T-cell (primary cell): ENCODE data around the gene CBX3. TPM values are rescaled to one million over a fixed set of nuclear protein-coding genes. Genes with fewer than 3 reads are reported as not detected.

Experiments used
- ATAC-seq, 4 experiments: fragments of 200-7000 bp in 3 of 4; fragments of 150-1000 bp in 1 of 4; cut with Tn5 transposase; replicated peaks in 1 of 4; 1 replicate in 3 of 4; 2 replicates in 1 of 4; pipeline ENCODE4 v1.10.0; 2021; ENCODE audit warnings: moderate library complexity in 3 of 4, mild to moderate bottlenecking in 2 of 4, moderate number of reproducible peaks in 1 of 4
- CTCF ChIA-PET, 2 donors: fragments of 300-600 bp; sonication (Branson Sonifier 250); formaldehyde crosslinking; loops; one replicate each; lab custom pipeline; 2022; ENCODE audit warnings: antibody characterized with exemption in 2 of 2; lab: Charles Lee
- POLR2A ChIA-PET, 2 donors: fragments of 300-600 bp; sonication (Branson Sonifier 250); formaldehyde crosslinking; loops; one replicate each; lab custom pipeline; 2022; ENCODE audit warnings: antibody characterized with exemption in 2 of 2; lab: Charles Lee
- DNase-seq, 35 experiments: peaks; one replicate each; pipeline versions ENCODE4 v3.0.0 to v3.0.0-alpha.2; 2013 to 2023
- H3K27ac ChIP-seq: one replicate; pipeline ENCODE4 v1.5.1; 2013; ENCODE audit warnings: low read length
- H3K27me3 ChIP-seq, 2 experiments: replicated peaks in 1 of 2; 1 replicate in 1 of 2; 2 replicates in 1 of 2; pipeline versions ENCODE4 v1.6.1 to v1.7.0; 2013; ENCODE audit warnings: low read length in 1 of 2, mixed read lengths in 1 of 2; ENCODE audit not compliant: control insufficient read depth in 2 of 2, insufficient read depth in 2 of 2; ENCODE audit errors: extremely low read depth in 1 of 2
- H3K36me3 ChIP-seq, 2 donors: 1 replicate in 1 of 2; 2 replicates in 1 of 2; pipeline versions ENCODE4 v1.6.1 to v1.7.0; 2013; ENCODE audit warnings: low read length in 1 of 2; ENCODE audit not compliant: control insufficient read depth in 2 of 2, insufficient read depth in 1 of 2; ENCODE audit errors: extremely low read depth in 1 of 2
- H3K4me1 ChIP-seq, 2 experiments: 1 replicate in 1 of 2; 2 replicates in 1 of 2; pipeline versions ENCODE4 v1.6.1 to v1.7.0; 2013; ENCODE audit warnings: low read length in 2 of 2, mixed read lengths in 1 of 2; ENCODE audit not compliant: insufficient read depth in 2 of 2, control insufficient read depth in 1 of 2; ENCODE audit errors: extremely low read depth in 1 of 2
- H3K4me3 ChIP-seq, 2 donors: 1 replicate in 1 of 2; 2 replicates in 1 of 2; pipeline versions ENCODE4 v1.5.1 to v1.7.0; 2013; ENCODE audit warnings: mild to moderate bottlenecking in 2 of 2, low read length in 1 of 2, moderate library complexity in 1 of 2; ENCODE audit not compliant: control insufficient read depth in 1 of 2; ENCODE audit errors: extremely low read depth in 1 of 2
- H3K9me3 ChIP-seq: 2 replicates; pipeline ENCODE4 v1.7.0; 2013
- H3K27ac Mint-ChIP-seq, 2 donors: one replicate each; pipeline ENCODE4 v1.8.0; 2020 to 2021; ENCODE audit warnings: mild to moderate bottlenecking in 2 of 2, mixed read lengths in 2 of 2
- H3K27me3 Mint-ChIP-seq, 2 donors: one replicate each; pipeline ENCODE4 v1.8.0; 2021 to 2022; ENCODE audit warnings: mixed read lengths in 2 of 2
- H3K36me3 Mint-ChIP-seq: one replicate; pipeline ENCODE4 v1.8.0; 2021; ENCODE audit warnings: mixed read lengths
- H3K4me1 Mint-ChIP-seq, 3 donors: one replicate each; pipeline ENCODE4 v1.8.0; 2020 to 2022; ENCODE audit warnings: mixed read lengths in 3 of 3, mild to moderate bottlenecking in 1 of 3
- H3K4me3 Mint-ChIP-seq, 3 donors: one replicate each; pipeline ENCODE4 v1.8.0; 2020 to 2022; ENCODE audit warnings: mild to moderate bottlenecking in 3 of 3, mixed read lengths in 3 of 3, moderate library complexity in 3 of 3
- H3K9me3 Mint-ChIP-seq, 3 donors: one replicate each; pipeline ENCODE4 v1.8.0; 2020 to 2022; ENCODE audit warnings: mixed read lengths in 3 of 3
- WGBS: methylation state at CpG from one replicate; pipeline ENCODE4 v1.1.5; 2013; ENCODE audit warnings: missing lambda C conversion rate; ENCODE audit not compliant: insufficient coverage; 5-methylcytosine and 5-hydroxymethylcytosine counted together
- total RNA-seq, 35 experiments: library from RNA in 6 of 35; stranded (reverse) in 6 of 35; fragments of 120-200 nt in 1 of 35; gene quantifications; one replicate each; pipeline versions ENCODE4 v1.2.1 to v1.2.4 and lab custom pipeline; 2013 to 2026

CBX3 gene
- total RNA-seq, 5 donors from 2014 or later (not counting 1 experiment from before 2014, with no cell fraction given) = 106 to 155 (median 148) TPM

- Histone ChIP-seq H3K4me1 (peaks cover 8 to 16% of the 10 kb centered on the region in 2 experiments), H3K36me3 (peaks cover 0 to 32% of the 10 kb centered on the region in 2 donors), H3K27me3 (no peaks in the 10 kb centered on the region), H3K4me3 (no peak overlapping the region), H3K9me3 (no peaks in the 10 kb centered on the region), H3K27ac (peak overlapping the region; percentile 22)
- Mint-ChIP-seq H3K36me3 (peaks cover 49% of the 10 kb centered on the region), H3K4me3 (peak overlapping the region in 1 of 3 donors; percentile 34), H3K4me1 (peaks cover 82 to 88% (median 86%) of the 10 kb centered on the region in 3 donors), H3K27me3 (no peaks in the 10 kb centered on the region), H3K27ac (peak overlapping the region; percentile 75 to 81), H3K9me3 (peaks cover 0 to 6% (median 0%) of the 10 kb centered on the region in 3 donors)
- CTCF ChIA-PET = no interaction called here
- DNase-seq (peak in 1 of 35 experiments; percentile 23), ATAC-seq (peak in 1 of 4 experiments; percentile 6)
- no CpG with 5 or more reads among the region's 10 CpGs for WGBS
- POLR2A ChIA-PET = interaction anchor here (0.6 to 1.4 kb wide), 3 partner anchors 10 to 30 kb away, joined by 3 to 4 read pairs (median 3); no protein-coding TSS in a partner anchor
These were observed 16.3 kb upstream of the CBX3 start for GRCh38 chr7:26185131-26185843.

DNA sequence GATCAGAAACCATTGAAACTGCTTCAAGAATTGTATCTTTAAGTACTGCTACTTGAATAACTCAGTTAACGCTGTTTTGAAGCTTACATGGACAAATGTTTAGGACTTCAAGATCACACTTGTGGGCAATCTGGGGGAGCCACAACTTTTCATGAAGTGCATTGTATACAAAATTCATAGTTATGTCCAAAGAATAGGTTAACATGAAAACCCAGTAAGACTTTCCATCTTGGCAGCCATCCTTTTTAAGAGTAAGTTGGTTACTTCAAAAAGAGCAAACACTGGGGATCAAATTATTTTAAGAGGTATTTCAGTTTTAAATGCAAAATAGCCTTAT, 15.7 kb upstream of the CBX3 start:
- Mint-ChIP-seq H3K4me3 (peak overlapping the region in 1 of 3 donors; percentile 34), H3K36me3 (peaks cover 55% of the 10 kb centered on the region), H3K27ac (peak overlapping the region; percentile 75 to 81), H3K9me3 (peaks cover 0 to 6% (median 0%) of the 10 kb centered on the region in 3 donors), H3K4me1 (peaks cover 82 to 88% (median 86%) of the 10 kb centered on the region in 3 donors), H3K27me3 (no peaks in the 10 kb centered on the region)
- ATAC-seq (no peak), DNase-seq (peak in 1 of 35 experiments; percentile 14)
- no peaks in the 10 kb centered on the region for H3K9me3 ChIP-seq
- no peak overlapping the region for H3K4me3 ChIP-seq
- ChIA-PET POLR2A (interaction anchor here (0.8 to 1.4 kb wide), 2 partner anchors 16 to 30 kb away, joined by 3 to 4 read pairs; no protein-coding TSS in a partner anchor), CTCF (no interaction called here)
- no peaks in the 10 kb centered on the region for H3K27me3 ChIP-seq
- no peak overlapping the region for H3K27ac ChIP-seq
- H3K36me3 ChIP-seq = peaks cover 0 to 37% of the 10 kb centered on the region in 2 donors
- WGBS = no CpG with 5 or more reads among the region's 1 CpG
- peaks cover 11 to 16% of the 10 kb centered on the region in 2 experiments for H3K4me1 ChIP-seq

DNA sequence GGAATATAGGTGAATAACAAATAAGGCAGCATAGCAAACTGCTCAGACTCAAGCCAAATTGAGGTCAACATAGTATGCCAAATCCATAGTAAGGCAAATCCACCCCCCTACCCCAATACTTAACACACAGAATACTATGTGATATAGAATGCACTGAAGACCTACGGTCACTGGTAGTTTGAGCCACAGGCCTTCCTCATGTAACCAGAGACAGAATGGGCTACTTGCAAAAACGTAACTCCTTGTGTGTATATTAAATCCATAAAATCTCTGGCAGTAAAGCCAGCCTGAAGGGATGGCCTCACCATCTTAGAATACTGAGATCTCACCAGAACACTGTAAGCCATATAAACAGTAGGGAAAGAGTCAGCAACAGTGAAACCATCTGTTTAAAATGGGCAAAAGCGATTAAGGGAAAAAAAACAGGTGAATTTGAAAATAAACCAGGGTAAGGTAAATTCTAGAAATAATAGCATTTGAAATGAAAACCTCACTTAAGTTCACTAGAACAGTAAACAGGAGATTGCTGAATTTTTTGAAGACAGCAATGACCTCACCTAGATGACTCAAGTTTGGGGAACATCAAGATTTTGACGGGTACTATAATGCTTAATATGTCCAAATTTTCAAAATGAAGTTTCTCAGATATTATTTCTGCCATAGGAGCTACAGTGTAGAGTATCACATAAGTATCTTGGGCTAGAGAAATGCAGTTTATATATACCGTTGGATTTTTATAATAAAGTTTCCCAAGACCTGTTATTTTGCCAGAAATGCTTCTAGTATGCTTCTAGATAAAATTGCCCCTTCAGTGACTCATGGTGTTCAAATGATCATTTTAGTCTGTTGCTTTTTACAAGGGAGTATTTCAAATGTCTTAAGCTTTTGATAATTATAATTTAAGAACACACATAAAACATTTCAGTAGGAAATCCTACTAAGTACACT, 14.9 kb upstream of the CBX3 start:
- Histone ChIP-seq H3K9me3 (no peaks in the 10 kb centered on the region), H3K27me3 (no peaks in the 10 kb centered on the region), H3K4me1 (peaks cover 15 to 16% of the 10 kb centered on the region in 2 experiments), H3K27ac (peak overlapping the region; percentile 9), H3K36me3 (peaks cover 0 to 45% of the 10 kb centered on the region in 2 donors), H3K4me3 (no peak overlapping the region)
- no peaks in the 10 kb centered on the region for H3K27me3 Mint-ChIP-seq
- CTCF ChIA-PET = interaction anchor here (0.6 to 3.2 kb wide), 2 partner anchors 11 to 104 kb away, joined by 3 to 38 read pairs; no protein-coding TSS in a partner anchor
- ATAC-seq = peak in 1 of 4 experiments; percentile 13
- H3K36me3 Mint-ChIP-seq = peaks cover 57% of the 10 kb centered on the region
- peak in 1 of 35 experiments; percentile 16 for DNase-seq
- 100% methylated on average over 1 of the region's 5 CpGs for WGBS
- H3K4me3 Mint-ChIP-seq = peak overlapping the region in 1 of 3 donors; percentile 20
- H3K27ac Mint-ChIP-seq = peak overlapping the region; percentile 35 to 69
- peaks cover 81 to 89% (median 88%) of the 10 kb centered on the region in 3 donors for H3K4me1 Mint-ChIP-seq
- POLR2A ChIA-PET = interaction anchor here (0.8 to 3.9 kb wide), 8 partner anchors 8 to 31 kb away, joined by 3 to 58 read pairs (median 8); partner anchors contain the start of genes CBX3 (in 1 of the 2) and HNRNPA2B1 (in 1 of the 2)
- peaks cover 0 to 6% (median 0%) of the 10 kb centered on the region in 3 donors for H3K9me3 Mint-ChIP-seq

DNA sequence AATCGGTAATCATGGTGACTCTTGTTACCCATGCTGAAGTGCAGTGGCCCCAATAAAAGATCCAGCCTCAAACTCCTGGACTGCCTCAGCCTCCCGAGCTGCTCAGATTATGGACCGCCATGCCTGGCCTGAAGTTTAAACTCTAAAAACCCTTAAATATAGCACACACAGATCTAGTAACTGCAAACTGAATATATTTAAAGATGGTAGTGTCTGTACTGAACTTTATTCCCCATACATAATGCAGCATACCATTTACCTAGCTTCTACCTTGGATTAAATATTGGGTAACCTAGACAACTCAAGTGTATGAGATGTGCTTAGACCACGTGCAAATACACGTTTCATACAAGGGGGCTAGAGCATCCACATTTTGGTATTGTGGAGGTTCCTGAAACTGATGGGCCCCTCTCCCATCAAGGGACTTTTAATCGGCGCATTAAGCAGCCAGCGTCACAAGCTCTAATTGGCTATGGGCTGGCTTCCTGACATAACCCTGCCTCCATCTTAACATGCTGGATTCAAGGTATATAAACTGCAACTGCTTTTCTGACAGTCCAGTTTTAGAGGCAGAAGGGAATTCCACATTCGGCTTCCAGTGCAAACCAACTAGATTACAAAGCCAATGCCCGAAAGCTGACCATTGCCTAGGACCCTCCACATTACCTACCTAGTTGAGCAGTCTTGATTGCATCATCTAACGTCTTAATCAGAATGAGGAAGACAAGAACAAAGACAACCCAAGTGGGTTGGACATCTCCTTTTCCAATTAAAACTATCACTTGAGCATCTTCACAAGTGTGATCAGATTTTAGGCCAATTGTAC, 14.0 kb upstream of the CBX3 start:
- ATAC-seq (peak in 2 of 4 experiments; percentile 9 to 25), DNase-seq (peak in 1 of 35 experiments; percentile 29)
- H3K27ac Mint-ChIP-seq = peak overlapping the region; percentile 56 to 69
- 94% methylated on average over 6 of the region's 11 CpGs for WGBS
- H3K27me3 Mint-ChIP-seq = no peaks in the 10 kb centered on the region
- CTCF ChIA-PET = interaction anchor here (0.6 to 3.2 kb wide), 3 partner anchors 10 to 105 kb away, joined by 3 to 38 read pairs (median 5); no protein-coding TSS in a partner anchor
- H3K4me1 ChIP-seq = peaks cover 17 to 22% of the 10 kb centered on the region in 2 experiments
- peaks cover 0 to 6% (median 0%) of the 10 kb centered on the region in 3 donors for H3K9me3 Mint-ChIP-seq
- H3K4me1 Mint-ChIP-seq = peaks cover 84 to 89% (median 88%) of the 10 kb centered on the region in 3 donors
- H3K27me3 ChIP-seq = no peaks in the 10 kb centered on the region
- POLR2A ChIA-PET = interaction anchor here (0.6 to 3.9 kb wide), 13 partner anchors 8 to 37 kb away, joined by 3 to 58 read pairs (median 4); partner anchors contain the start of genes CBX3 (in 1 of the 2), HNRNPA2B1 (in 1 of the 2) and NFE2L3 (in 1 of the 2)
- H3K36me3 Mint-ChIP-seq = peaks cover 66% of the 10 kb centered on the region
- H3K27ac ChIP-seq = peak overlapping the region; percentile 28
- H3K4me3 Mint-ChIP-seq = peak overlapping the region in 1 of 3 donors; percentile 20
- H3K9me3 ChIP-seq = no peaks in the 10 kb centered on the region
- peaks cover 0 to 54% of the 10 kb centered on the region in 2 donors for H3K36me3 ChIP-seq
- no peak overlapping the region for H3K4me3 ChIP-seq

DNA sequence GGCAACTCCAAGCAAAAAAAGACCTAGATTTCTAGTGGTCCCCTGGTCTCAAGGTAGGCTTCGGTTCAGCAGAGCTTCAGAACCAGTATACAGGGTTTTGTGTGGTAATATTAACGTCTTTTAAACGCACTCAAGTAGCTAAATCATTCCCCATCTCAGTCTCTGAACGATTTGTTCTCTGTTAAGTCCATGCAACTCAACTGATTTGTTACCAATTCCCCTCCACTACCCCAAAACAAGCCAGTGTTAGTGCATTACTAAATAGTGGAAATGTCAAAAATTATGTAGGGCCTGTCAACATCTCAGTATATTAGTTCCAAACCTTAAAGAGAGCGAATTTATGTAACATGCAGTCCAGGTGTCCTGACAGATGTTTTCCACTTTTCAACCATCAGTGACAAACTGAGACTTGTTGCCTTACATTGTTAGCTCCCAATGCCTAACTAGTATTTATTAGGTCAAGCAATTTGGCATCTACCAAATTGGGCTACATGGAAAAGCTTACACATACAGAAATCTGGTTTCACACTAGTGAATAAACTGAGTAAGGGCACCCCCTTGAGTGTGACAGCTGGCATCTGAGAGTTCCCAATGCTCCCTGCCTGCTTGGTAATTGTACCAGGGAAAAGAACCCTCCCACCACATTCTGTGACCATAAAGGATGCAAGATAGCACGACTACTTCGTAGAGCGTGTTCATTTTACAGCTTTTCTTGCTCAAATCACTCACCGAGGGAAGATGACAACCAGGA, 13.2 kb upstream of the CBX3 start:
- peak overlapping the region; percentile 28 for H3K27ac ChIP-seq
- peak overlapping the region in 1 of 3 donors; percentile 3 for H3K4me3 Mint-ChIP-seq
- ChIA-PET CTCF (interaction anchor here (0.6 to 3.2 kb wide), 6 partner anchors 9 to 1009 kb away, joined by 3 to 38 read pairs (median 4); partner anchors contain the start of gene NFE2L3 (in 1 of the 2)), POLR2A (interaction anchor here (0.6 to 3.9 kb wide), 20 partner anchors 8 to 1551 kb away, joined by 3 to 58 read pairs (median 4); partner anchors contain the start of genes CBX3 (in 1 of the 2), HNRNPA2B1 (in 1 of the 2) and NFE2L3 (in 1 of the 2))
- H3K4me3 ChIP-seq = no peak overlapping the region
- no CpG with 5 or more reads among the region's 9 CpGs for WGBS
- H3K4me1 Mint-ChIP-seq = peaks cover 91 to 93% (median 92%) of the 10 kb centered on the region in 3 donors
- H3K27me3 Mint-ChIP-seq = no peaks in the 10 kb centered on the region
- H3K36me3 Mint-ChIP-seq = peaks cover 74% of the 10 kb centered on the region
- peaks cover 0 to 6% (median 0%) of the 10 kb centered on the region in 3 donors for H3K9me3 Mint-ChIP-seq
- DNase-seq (peak in 1 of 35 experiments; percentile 33), ATAC-seq (no peak)
- H3K9me3 ChIP-seq = no peaks in the 10 kb centered on the region
- peak overlapping the region; percentile 56 to 71 for H3K27ac Mint-ChIP-seq
- peaks cover 0 to 62% of the 10 kb centered on the region in 2 donors for H3K36me3 ChIP-seq
- no peaks in the 10 kb centered on the region for H3K27me3 ChIP-seq
- H3K4me1 ChIP-seq = peaks cover 23 to 30% of the 10 kb centered on the region in 2 experiments
